GM06990 (cell line): Measurements from ENCODE around the gene CCL13.

Experiments used
- DNase-seq: peaks from one replicate; pipeline ENCODE4 v3.0.0-alpha.2; 2011; ENCODE audit not compliant: insufficient read length; ENCODE audit errors: extremely low read depth
- H3K27me3 ChIP-seq: replicated peaks from 2 replicates; pipeline ENCODE4 v1.6.0; 2011; ENCODE audit warnings: low read length; ENCODE audit not compliant: control insufficient read depth, insufficient read depth
- H3K36me3 ChIP-seq: 2 replicates; pipeline ENCODE4 v1.5.1; 2011; ENCODE audit warnings: low read length; ENCODE audit not compliant: control insufficient read depth, insufficient read depth
- H3K4me3 ChIP-seq: replicated peaks from 2 replicates; pipeline ENCODE4 v1.5.1; 2011; ENCODE audit warnings: low read depth, mild to moderate bottlenecking, control low read depth, low read length
- CTCF ChIP-seq: IDR thresholded peaks from 2 replicates; pipeline ENCODE4 v1.5.1; 2011; ENCODE audit warnings: low read length, control low read depth, mild to moderate bottlenecking, inconsistent platforms; ENCODE audit not compliant: insufficient read depth, poor library complexity, severe bottlenecking

The CCL13 gene

GRCh38 chr17:34391241-34391640 lies 35.0 kb downstream of the CCL13 start:
- no peak for TF ChIP-seq CTCF
- H3K4me3 ChIP-seq = no peak overlapping the region
- peaks cover 2% of the 10 kb centered on the region; the same call in 1 of the 2 replicates for H3K27me3 ChIP-seq
- DNase-seq = no peak
- H3K36me3 ChIP-seq = no peaks in the 10 kb centered on the region

- no peak for TF ChIP-seq CTCF
Observed at GRCh38 chr17:34393401-34393800, 37.1 kb downstream of the CCL13 start.

GRCh38 chr17:34397265-34397664 lies 41.0 kb downstream of the CCL13 start:
- Histone ChIP-seq H3K36me3 (no peaks in the 10 kb centered on the region), H3K4me3 (no peak overlapping the region), H3K27me3 (peaks cover 1% of the 10 kb centered on the region; the same call in 1 of the 2 replicates)
- DNase-seq = no peak
- TF ChIP-seq CTCF = no peak

More at GRCh38 chr17:34393401-34393800, 37.1 kb downstream of the CCL13 start:
- DNase-seq = no peak
- Histone ChIP-seq H3K27me3 (peaks cover 3% of the 10 kb centered on the region; the same call in 1 of the 2 replicates), H3K36me3 (no peaks in the 10 kb centered on the region), H3K4me3 (no peak overlapping the region)

GRCh38 chr17:34398990-34399389 lies 42.7 kb downstream of the CCL13 start:
- no peak overlapping the region for H3K4me3 ChIP-seq
- no peak for DNase-seq
- no peaks in the 10 kb centered on the region for H3K36me3 ChIP-seq
- peaks cover 1% of the 10 kb centered on the region; the same call in 1 of the 2 replicates for H3K27me3 ChIP-seq
- TF ChIP-seq CTCF = no peak

GRCh38 chr17:34399725-34400124 lies 43.4 kb downstream of the CCL13 start:
- H3K4me3 ChIP-seq = no peak overlapping the region
- TF ChIP-seq CTCF = no peak
- no peaks in the 10 kb centered on the region for H3K36me3 ChIP-seq
- peaks cover 1% of the 10 kb centered on the region; the same call in 1 of the 2 replicates for H3K27me3 ChIP-seq
- no peak for DNase-seq
